HG03521 (cell line): Measurements from ENCODE around the gene IL16.

Experiments used
- ATAC-seq: cut with Tn5 transposase; IDR thresholded peaks from one replicate; pipeline ENCODE4 v1.9.1; 2021; ENCODE audit warnings: mild to moderate bottlenecking, moderate library complexity; ENCODE audit not compliant: unreplicated experiment

IL16 gene

DNA sequence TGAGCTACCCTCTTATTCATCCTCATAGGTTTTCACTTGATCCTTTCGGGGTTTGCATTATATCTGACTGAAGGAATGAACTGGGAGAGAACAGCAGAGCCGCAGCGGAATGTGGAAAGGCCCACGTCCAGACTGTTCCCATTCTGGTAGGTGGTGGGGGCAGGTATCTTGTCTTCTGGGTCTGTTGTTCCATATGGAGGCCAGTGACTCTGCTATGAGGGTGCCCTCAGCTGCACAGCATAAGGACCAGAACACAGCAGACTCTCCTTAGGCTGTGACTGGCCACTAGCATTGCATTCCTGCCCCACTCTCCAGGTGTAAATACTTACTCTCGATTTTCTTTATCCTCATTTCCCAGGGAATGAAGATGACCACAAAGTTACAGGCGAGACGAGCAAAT, 165.2 kb downstream of the IL16 start:
- ATAC-seq, result no peak

DNA sequence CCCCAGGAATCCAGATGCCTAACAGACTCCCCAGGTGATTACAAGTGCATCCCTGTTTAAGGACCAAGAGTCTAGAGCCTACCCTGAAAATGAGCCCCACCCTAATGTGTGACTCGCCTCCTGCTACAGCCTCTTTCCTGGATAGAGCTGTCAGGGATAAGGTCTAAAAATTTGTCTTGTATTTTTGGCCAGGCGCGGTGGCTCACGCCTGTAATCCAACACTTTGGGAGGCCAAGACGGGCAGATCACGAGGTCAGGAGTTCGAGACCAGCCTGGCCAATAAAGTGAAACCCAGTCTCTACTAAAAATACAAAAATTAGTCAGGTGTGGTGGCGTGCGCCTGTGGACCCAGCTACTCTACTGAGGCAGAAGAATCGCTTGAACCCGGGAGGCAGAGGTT, 166.1 kb downstream of the IL16 start:
- no peak for ATAC-seq

DNA sequence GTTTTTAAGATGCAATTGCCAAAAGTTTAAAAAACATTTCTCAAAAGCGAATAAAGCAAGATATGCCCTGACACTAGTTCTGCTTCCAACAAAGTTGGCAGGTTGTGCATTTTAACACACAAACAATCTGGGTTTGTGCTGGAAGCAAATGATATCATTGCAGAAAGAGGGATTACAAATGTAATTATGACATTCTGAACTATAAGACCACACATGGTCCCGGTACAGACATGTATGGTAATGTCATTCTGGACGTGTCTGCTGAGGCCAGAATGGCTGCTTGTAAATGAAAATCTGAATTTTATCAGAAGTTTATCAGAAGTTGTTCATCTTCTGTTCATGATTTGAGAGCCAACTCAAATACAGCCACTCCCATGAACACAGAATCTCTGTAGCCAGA, 166.6 kb downstream of the IL16 start:
- ATAC-seq, result no peak
